Liver (tissue), 9 donors: ENCODE results near the gene ABLIM2. TPM values are rescaled to one million over a fixed set of nuclear protein-coding genes. Genes with fewer than 3 reads are reported as not detected.
A peak's percentile ranks its signal among the peaks of the same experiment; 100 is the strongest.

Experiments
- DNase-seq: peaks from one replicate; pipeline ENCODE4 v3.0.0-alpha.2; 2017; ENCODE audit warnings: low spot score
- H3K27ac ChIP-seq, 2 donors: one replicate each; pipeline ENCODE4 v1.7.0; 2013; ENCODE audit warnings: inconsistent platforms in 2 of 2, low read length in 2 of 2, control low read depth in 1 of 2, low read depth in 1 of 2, mild to moderate bottlenecking in 1 of 2
- H3K27me3 ChIP-seq, 4 donors: one replicate each; pipeline versions ENCODE4 v1.6.1 to v1.7.0; 2013; ENCODE audit warnings: low read length in 3 of 4, inconsistent platforms in 1 of 4, mild to moderate bottlenecking in 1 of 4, moderate library complexity in 1 of 4; ENCODE audit not compliant: control insufficient read depth in 4 of 4, insufficient read depth in 4 of 4
- H3K36me3 ChIP-seq, 4 donors: one replicate each; pipeline versions ENCODE4 v1.6.1 to v1.7.0; 2013; ENCODE audit warnings: low read length in 3 of 4, mild to moderate bottlenecking in 3 of 4, low read depth in 1 of 4, moderate library complexity in 1 of 4; ENCODE audit not compliant: control insufficient read depth in 4 of 4, insufficient read depth in 3 of 4
- H3K4me1 ChIP-seq, 4 donors: one replicate each; pipeline versions ENCODE4 v1.6.1 to v1.7.0; 2013; ENCODE audit warnings: low read length in 3 of 4, mild to moderate bottlenecking in 3 of 4, moderate library complexity in 1 of 4; ENCODE audit not compliant: control insufficient read depth in 4 of 4, insufficient read depth in 4 of 4
- H3K4me3 ChIP-seq, 3 donors: one replicate each; pipeline versions ENCODE4 v1.6.1 to v1.7.0; 2013; ENCODE audit warnings: low read length in 3 of 3, control low read depth in 1 of 3, low read depth in 1 of 3, mild to moderate bottlenecking in 1 of 3
- H3K9ac ChIP-seq, 2 donors: one replicate each; pipeline ENCODE4 v1.7.0; 2013; ENCODE audit warnings: low read length in 2 of 2, mild to moderate bottlenecking in 2 of 2, moderate library complexity in 2 of 2, control low read depth in 1 of 2, low read depth in 1 of 2
- H3K9me3 ChIP-seq, 4 donors: one replicate each; pipeline versions ENCODE4 v1.6.1 to v1.7.0; 2013; ENCODE audit warnings: low read length in 3 of 4; ENCODE audit not compliant: control insufficient read depth in 4 of 4
- EGR1 ChIP-seq, 2 donors: IDR thresholded peaks; 2 replicates each; pipeline ENCODE4 v1.6.1; 2016 to 2018; ENCODE audit warnings: antibody characterized with exemption in 2 of 2, low read depth in 2 of 2
- FOXA1 ChIP-seq: IDR thresholded peaks from 2 replicates; pipeline ENCODE4 v1.6.1; 2016; ENCODE audit warnings: antibody characterized with exemption
- GABPA ChIP-seq, 2 donors: IDR thresholded peaks in 1 of 2; conservative IDR thresholded peaks in 1 of 2; 2 replicates each; pipeline ENCODE4 v1.6.1; 2016; ENCODE audit warnings: antibody characterized with exemption in 2 of 2, mild to moderate bottlenecking in 1 of 2, moderate library complexity in 1 of 2
- HNF4A ChIP-seq, 2 donors: conservative IDR thresholded peaks; 2 replicates each; pipeline ENCODE4 v1.6.1; 2016; ENCODE audit warnings: antibody characterized with exemption in 2 of 2, mild to moderate bottlenecking in 2 of 2
- HNF4G ChIP-seq: IDR thresholded peaks from 2 replicates; pipeline ENCODE4 v1.6.1; 2016; ENCODE audit warnings: antibody characterized with exemption
- MAX ChIP-seq: IDR thresholded peaks from 2 replicates; pipeline ENCODE4 v1.6.1; 2016; ENCODE audit warnings: antibody characterized with exemption
- NR2F2 ChIP-seq: IDR thresholded peaks from 2 replicates; pipeline ENCODE4 v1.6.1; 2016; ENCODE audit warnings: antibody characterized with exemption
- RXRA ChIP-seq, 2 donors: IDR thresholded peaks; 2 replicates each; pipeline ENCODE4 v1.6.1; 2017 to 2018; ENCODE audit warnings: antibody characterized with exemption in 2 of 2, mild to moderate bottlenecking in 1 of 2
- SP1 ChIP-seq: IDR thresholded peaks from 2 replicates; pipeline ENCODE4 v1.6.1; 2018; ENCODE audit warnings: antibody characterized with exemption, mild to moderate bottlenecking
- TAF1 ChIP-seq: conservative IDR thresholded peaks from 2 replicates; pipeline ENCODE4 v1.6.1; 2016; ENCODE audit warnings: antibody characterized with exemption, mild to moderate bottlenecking
- YY1 ChIP-seq: IDR thresholded peaks from 2 replicates; pipeline ENCODE4 v1.6.1; 2016; ENCODE audit warnings: antibody characterized with exemption, mild to moderate bottlenecking
- ZBTB33 ChIP-seq: IDR thresholded peaks from 2 replicates; pipeline ENCODE4 v1.6.1; 2016; ENCODE audit warnings: antibody characterized with exemption
- WGBS: extraction: QIAGEN DNeasy Blood & Tissue Kit; methylation state at CpG from one replicate; pipeline ENCODE4 v1.1.7; 2013; 5-methylcytosine and 5-hydroxymethylcytosine counted together
- polyA plus RNA-seq, 2 donors: library from polyadenylated mRNA; stranded (reverse) in 1 of 2; unstranded in 1 of 2; fragments of 200-250 nt in 1 of 2; fragments of >200 nt in 1 of 2; fragmentation: Nextera tagmentation in 1 of 2; extraction: Ambion mirVana in 1 of 2; gene quantifications; one replicate each; pipeline versions ENCODE4 v1.2.1 to v1.2.3, GENCODE V29; 2013 to 2015
- total RNA-seq, 2 donors: library from RNA; depleted of rRNA; stranded (reverse); fragments of >200 nt; gene quantifications; one replicate each; pipeline ENCODE4 v1.2.3, GENCODE V29; 2014
- TF ChIP-seq, protein P1 (sequence below): fragments of 150-350 bp; IDR thresholded peaks from 2 replicates; pipeline ENCODE4 v1.5.1; 2017; ENCODE audit warnings: improper control_type of control experiment, low read depth, low read length; ENCODE audit not compliant: missing input control
- TF ChIP-seq, protein P2 (sequence below): IDR thresholded peaks from 2 replicates; pipeline ENCODE4 v1.6.1; 2016; ENCODE audit warnings: antibody characterized with exemption
- TF ChIP-seq, protein P3 (sequence below): IDR thresholded peaks from 2 replicates; pipeline ENCODE4 v1.6.1; 2016; ENCODE audit warnings: antibody characterized with exemption, mild to moderate bottlenecking
- donor health status: healthy.
- donor health status: healthy.
- donor health status: healthy.
- donor health status: healthy.
- donor health status: healthy.

Gene ABLIM2
- total and polyA plus RNA-seq, 4 donors: 0.75 to 2.5 (median 0.93) TPM

DNA sequence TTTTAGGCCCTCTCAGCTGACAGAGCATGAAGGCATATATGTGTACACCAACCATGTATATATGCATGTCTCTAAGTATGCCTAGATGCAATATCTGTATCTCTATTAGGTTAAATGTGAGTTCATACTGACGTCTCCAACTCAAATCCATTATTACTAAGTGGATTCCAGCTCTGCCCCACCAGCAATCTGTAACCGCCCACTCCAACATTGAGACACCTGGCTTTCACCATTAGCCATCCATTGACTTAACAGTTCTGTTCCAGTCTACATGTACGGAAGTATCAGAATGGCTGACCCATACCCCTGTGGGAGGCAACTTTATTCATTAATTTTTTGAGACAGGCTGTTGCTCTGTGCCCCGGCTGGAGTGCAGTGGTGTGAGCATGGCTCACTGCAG, 25.4 kb upstream of the ABLIM2 start (continued):
- TF ChIP-seq, protein P1, sequence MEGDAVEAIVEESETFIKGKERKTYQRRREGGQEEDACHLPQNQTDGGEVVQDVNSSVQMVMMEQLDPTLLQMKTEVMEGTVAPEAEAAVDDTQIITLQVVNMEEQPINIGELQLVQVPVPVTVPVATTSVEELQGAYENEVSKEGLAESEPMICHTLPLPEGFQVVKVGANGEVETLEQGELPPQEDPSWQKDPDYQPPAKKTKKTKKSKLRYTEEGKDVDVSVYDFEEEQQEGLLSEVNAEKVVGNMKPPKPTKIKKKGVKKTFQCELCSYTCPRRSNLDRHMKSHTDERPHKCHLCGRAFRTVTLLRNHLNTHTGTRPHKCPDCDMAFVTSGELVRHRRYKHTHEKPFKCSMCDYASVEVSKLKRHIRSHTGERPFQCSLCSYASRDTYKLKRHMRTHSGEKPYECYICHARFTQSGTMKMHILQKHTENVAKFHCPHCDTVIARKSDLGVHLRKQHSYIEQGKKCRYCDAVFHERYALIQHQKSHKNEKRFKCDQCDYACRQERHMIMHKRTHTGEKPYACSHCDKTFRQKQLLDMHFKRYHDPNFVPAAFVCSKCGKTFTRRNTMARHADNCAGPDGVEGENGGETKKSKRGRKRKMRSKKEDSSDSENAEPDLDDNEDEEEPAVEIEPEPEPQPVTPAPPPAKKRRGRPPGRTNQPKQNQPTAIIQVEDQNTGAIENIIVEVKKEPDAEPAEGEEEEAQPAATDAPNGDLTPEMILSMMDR: no peak
- TF ChIP-seq EGR1 (IDR thresholded peaks at IDR 0.05; ENCODE audit: low read depth in 2 of 2) (no peak), YY1 (no peak), HNF4G (no peak), TAF1 (no peak), HNF4A (conservative IDR thresholded peaks at IDR 0.05) (no peak), FOXA1 (no peak), GABPA (IDR thresholded peaks at IDR 0.05 in 1 of 2, conservative IDR thresholded peaks at IDR 0.05 in 1 of 2) (no peak)
- TF ChIP-seq, protein P2, sequence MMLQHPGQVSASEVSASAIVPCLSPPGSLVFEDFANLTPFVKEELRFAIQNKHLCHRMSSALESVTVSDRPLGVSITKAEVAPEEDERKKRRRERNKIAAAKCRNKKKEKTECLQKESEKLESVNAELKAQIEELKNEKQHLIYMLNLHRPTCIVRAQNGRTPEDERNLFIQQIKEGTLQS: no peak

DNA sequence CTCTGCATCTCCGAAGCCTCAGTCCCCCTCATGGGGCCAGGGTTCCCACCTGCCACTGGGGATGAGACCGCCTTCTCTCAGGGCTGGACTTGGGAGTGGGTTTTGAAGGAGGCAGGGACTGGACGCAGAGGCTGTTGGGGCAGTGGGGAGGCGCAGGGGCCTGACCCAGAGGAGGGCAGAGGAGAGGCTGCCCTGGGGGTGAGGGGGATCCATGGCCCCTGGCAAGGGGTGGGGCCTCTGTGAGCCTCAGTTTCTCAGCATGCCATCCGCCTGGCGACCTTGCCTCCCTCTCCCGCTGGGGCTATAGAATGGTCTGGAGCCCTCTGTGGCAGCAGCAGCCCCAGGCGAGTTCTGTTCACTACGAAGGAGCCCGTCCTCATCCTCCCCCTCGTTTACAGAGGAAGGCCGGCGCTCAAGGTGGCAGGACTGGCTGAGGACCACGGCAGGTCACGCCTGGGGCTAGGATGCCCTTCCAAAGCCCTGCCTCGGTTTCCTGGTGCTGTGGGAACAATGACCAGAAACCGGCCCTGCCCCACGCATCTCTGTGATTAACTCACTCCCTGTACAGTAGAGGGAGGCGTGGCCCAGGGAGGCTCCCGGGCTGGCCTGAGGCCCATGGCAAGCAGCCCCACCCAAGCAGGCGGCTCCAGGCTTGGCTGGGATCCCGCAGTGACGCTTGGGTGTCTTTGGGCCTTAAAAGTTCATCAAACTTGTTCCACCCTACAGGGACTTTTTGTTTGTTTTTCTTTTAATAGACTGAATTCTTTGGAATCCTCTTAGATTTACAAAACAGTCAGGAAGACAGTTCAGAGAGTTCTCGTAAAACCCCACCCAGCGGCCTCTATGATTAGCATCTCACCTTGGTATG, 24.5 kb upstream of the ABLIM2 start:
- DNase-seq: no peak
- H3K36me3 ChIP-seq: no peaks in the 10 kb centered on the region
- no peaks in the 10 kb centered on the region for H3K27me3 ChIP-seq
- 69% methylated on average over 25 of the region's 25 CpGs for WGBS
- peaks cover 0 to 14% (median 5%) of the 10 kb centered on the region in 4 donors for H3K4me1 ChIP-seq
- no peak overlapping the region for H3K27ac ChIP-seq
- peak in 1 of 2 donors; percentile 40 for TF ChIP-seq RXRA (IDR thresholded peaks at IDR 0.05)
- TF ChIP-seq, protein P1: no peak
- TF ChIP-seq SP1: no peak
- TF ChIP-seq HNF4G: no peak
- H3K9me3 ChIP-seq: no peaks in the 10 kb centered on the region
- H3K4me3 ChIP-seq: no peak overlapping the region
- H3K9ac ChIP-seq: no peak overlapping the region

DNA sequence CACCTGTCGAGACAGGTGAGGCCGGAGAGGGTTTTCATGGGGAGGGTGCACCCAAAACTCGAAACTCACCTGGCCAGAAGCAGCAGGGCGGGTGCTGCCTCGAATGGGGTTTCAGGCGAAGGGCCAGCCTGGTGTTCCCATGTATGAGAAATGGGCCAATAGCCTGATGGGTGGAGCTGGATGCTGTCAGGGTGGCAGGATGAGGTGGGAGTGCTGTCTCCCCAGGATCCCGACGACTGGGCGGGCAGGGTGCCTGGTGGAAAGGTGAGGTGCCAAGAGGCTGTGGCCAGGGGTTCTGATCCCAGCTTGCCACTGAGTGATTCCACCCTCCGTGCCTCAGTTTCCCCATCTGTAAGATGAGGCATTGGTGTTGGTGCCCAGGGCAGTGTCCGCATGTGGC, 23.7 kb upstream of the ABLIM2 start:
- H3K4me3 ChIP-seq: no peak overlapping the region
- H3K27ac ChIP-seq: no peak overlapping the region
- 85% methylated on average over 11 of the region's 11 CpGs for WGBS
- no peaks in the 10 kb centered on the region for H3K27me3 ChIP-seq
- DNase-seq: no peak
- TF ChIP-seq, protein P1: no peak
- TF ChIP-seq, protein P2: no peak
- no peak for TF ChIP-seq TAF1
- TF ChIP-seq NR2F2: no peak
- no peak for TF ChIP-seq ZBTB33
- TF ChIP-seq, protein P3, sequence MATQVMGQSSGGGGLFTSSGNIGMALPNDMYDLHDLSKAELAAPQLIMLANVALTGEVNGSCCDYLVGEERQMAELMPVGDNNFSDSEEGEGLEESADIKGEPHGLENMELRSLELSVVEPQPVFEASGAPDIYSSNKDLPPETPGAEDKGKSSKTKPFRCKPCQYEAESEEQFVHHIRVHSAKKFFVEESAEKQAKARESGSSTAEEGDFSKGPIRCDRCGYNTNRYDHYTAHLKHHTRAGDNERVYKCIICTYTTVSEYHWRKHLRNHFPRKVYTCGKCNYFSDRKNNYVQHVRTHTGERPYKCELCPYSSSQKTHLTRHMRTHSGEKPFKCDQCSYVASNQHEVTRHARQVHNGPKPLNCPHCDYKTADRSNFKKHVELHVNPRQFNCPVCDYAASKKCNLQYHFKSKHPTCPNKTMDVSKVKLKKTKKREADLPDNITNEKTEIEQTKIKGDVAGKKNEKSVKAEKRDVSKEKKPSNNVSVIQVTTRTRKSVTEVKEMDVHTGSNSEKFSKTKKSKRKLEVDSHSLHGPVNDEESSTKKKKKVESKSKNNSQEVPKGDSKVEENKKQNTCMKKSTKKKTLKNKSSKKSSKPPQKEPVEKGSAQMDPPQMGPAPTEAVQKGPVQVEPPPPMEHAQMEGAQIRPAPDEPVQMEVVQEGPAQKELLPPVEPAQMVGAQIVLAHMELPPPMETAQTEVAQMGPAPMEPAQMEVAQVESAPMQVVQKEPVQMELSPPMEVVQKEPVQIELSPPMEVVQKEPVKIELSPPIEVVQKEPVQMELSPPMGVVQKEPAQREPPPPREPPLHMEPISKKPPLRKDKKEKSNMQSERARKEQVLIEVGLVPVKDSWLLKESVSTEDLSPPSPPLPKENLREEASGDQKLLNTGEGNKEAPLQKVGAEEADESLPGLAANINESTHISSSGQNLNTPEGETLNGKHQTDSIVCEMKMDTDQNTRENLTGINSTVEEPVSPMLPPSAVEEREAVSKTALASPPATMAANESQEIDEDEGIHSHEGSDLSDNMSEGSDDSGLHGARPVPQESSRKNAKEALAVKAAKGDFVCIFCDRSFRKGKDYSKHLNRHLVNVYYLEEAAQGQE: no peak
- TF ChIP-seq YY1: no peak
- TF ChIP-seq RXRA (IDR thresholded peaks at IDR 0.05): no peak
- no peak for TF ChIP-seq MAX
- no peak for TF ChIP-seq EGR1 (IDR thresholded peaks at IDR 0.05; ENCODE audit: low read depth in 2 of 2)
- H3K9me3 ChIP-seq: no peaks in the 10 kb centered on the region
- no peak overlapping the region for H3K9ac ChIP-seq
- H3K4me1 ChIP-seq: peaks cover 0 to 14% (median 5%) of the 10 kb centered on the region in 4 donors
- H3K36me3 ChIP-seq: no peaks in the 10 kb centered on the region
